Loucy (cell line): ENCODE measurements around the gene CCDC171.

ENCODE experiments used
- CTCF ChIP-seq: fragments of 200-600 bp; sonication (generic); conservative IDR thresholded peaks from 2 replicates; pipeline ENCODE4 v1.5.1; 2014; ENCODE audit warnings: mild to moderate bottlenecking, antibody characterized with exemption, low read length
- EZH2phosphoT487 ChIP-seq: fragments of 200-600 bp; IDR thresholded peaks from 2 replicates; pipeline ENCODE4 v1.6.1; 2018; ENCODE audit warnings: antibody characterized with exemption, mild to moderate bottlenecking, moderate library complexity, borderline replicate concordance

- no peak for TF ChIP-seq CTCF
- TF ChIP-seq EZH2phosphoT487, result no peak
Observed at GRCh38 chr9:15722888-15723287, 170.0 kb downstream of the CCDC171 start.
